Measurements from ENCODE around the gene TEKT5.

- TF ChIP-seq USF2 (CRISPR knock-in tag; IDR thresholded peaks at IDR 0.05) (no peak), ATF4 (CRISPR knock-in tag; IDR thresholded peaks at IDR 0.05) (no peak), CTCF (IDR thresholded peaks at IDR 0.05 in 2 of 3, conservative IDR thresholded peaks at IDR 0.05 in 1 of 3; ENCODE audit: insufficient read depth in 2 of 3, low read depth in 1 of 3, low read length in 3 of 3) (peak; percentile 24 to 39 (median 27); a peak in 3 of 6 replicates), E2F4 (CRISPR knock-in tag; IDR thresholded peaks at IDR 0.05; ENCODE audit: low read depth) (no peak)
Measured at GRCh38 chr16:10629592-10629963, 65.2 kb downstream of the TEKT5 start.
